Measurements from ENCODE around the gene HABP2. TPM values are rescaled to one million over a fixed set of nuclear protein-coding genes. Genes with fewer than 3 reads are reported as not detected.

HABP2 gene
- total RNA-seq, 1 donor from 2014 or later = 3.6 TPM

GRCh38 chr10:113533801-113534200 lies 19.1 kb upstream of the HABP2 start:
- H3K36me3 ChIP-seq = no peaks in the 10 kb centered on the region
- no peak overlapping the region for H3K27ac ChIP-seq
- H3K27me3 ChIP-seq = no peaks in the 10 kb centered on the region
- TF ChIP-seq CTCF (IDR thresholded peaks at IDR 0.05) = no peak
- no peaks in the 10 kb centered on the region for H3K9me3 ChIP-seq
- ATAC-seq = no peak
- no peak overlapping the region for H3K4me3 ChIP-seq
- no peaks in the 10 kb centered on the region for H3K4me1 ChIP-seq
- DNase-seq = no peak
- intact Hi-C loops (cut with DNase I) = no loop called here

- intact Hi-C loops (cut with DNase I) = no loop called here
- DNase-seq = no peak
Measured at GRCh38 chr10:113534423-113534822, 18.4 kb upstream of the HABP2 start.

GRCh38 chr10:113537672-113538071 lies 15.2 kb upstream of the HABP2 start:
- Histone ChIP-seq H3K27ac (no peak overlapping the region), H3K9me3 (no peaks in the 10 kb centered on the region), H3K4me1 (no peaks in the 10 kb centered on the region), H3K4me3 (no peak overlapping the region), H3K27me3 (no peaks in the 10 kb centered on the region), H3K36me3 (no peaks in the 10 kb centered on the region)
- TF ChIP-seq CTCF (IDR thresholded peaks at IDR 0.05) = no peak
- DNase-seq (no peak), ATAC-seq (no peak)
- intact Hi-C loops (cut with DNase I) = no loop called here

More at GRCh38 chr10:113534423-113534822, 18.4 kb upstream of the HABP2 start:
- Histone ChIP-seq H3K9me3 (no peaks in the 10 kb centered on the region), H3K27me3 (no peaks in the 10 kb centered on the region), H3K4me3 (no peak overlapping the region), H3K27ac (no peak overlapping the region), H3K4me1 (no peaks in the 10 kb centered on the region), H3K36me3 (no peaks in the 10 kb centered on the region)
- TF ChIP-seq CTCF (IDR thresholded peaks at IDR 0.05) = no peak
- ATAC-seq = no peak

- no peaks in the 10 kb centered on the region for H3K27me3 ChIP-seq
Measured at GRCh38 chr10:113538151-113538550, 14.7 kb upstream of the HABP2 start.

GRCh38 chr10:113539789-113540188 lies 13.1 kb upstream of the HABP2 start:
- Histone ChIP-seq H3K27me3 (no peaks in the 10 kb centered on the region), H3K36me3 (no peaks in the 10 kb centered on the region), H3K4me3 (no peak overlapping the region), H3K4me1 (no peaks in the 10 kb centered on the region), H3K27ac (no peak overlapping the region), H3K9me3 (no peaks in the 10 kb centered on the region)
- DNase-seq = no peak
- intact Hi-C loops (cut with DNase I) = no loop called here
- ATAC-seq = peak; percentile 60
- no peak for TF ChIP-seq CTCF (IDR thresholded peaks at IDR 0.05)

More at GRCh38 chr10:113538151-113538550, 14.7 kb upstream of the HABP2 start:
- H3K36me3 ChIP-seq = no peaks in the 10 kb centered on the region
- intact Hi-C loops (cut with DNase I) = no loop called here
- no peak for TF ChIP-seq CTCF (IDR thresholded peaks at IDR 0.05)
- DNase-seq (no peak), ATAC-seq (no peak)
- no peak overlapping the region for H3K4me3 ChIP-seq
- H3K9me3 ChIP-seq = no peaks in the 10 kb centered on the region
- H3K4me1 ChIP-seq = no peaks in the 10 kb centered on the region
- H3K27ac ChIP-seq = no peak overlapping the region
